Measurements from ENCODE around the gene EP400. TPM values are rescaled to one million over a fixed set of nuclear protein-coding genes. Genes with fewer than 3 reads are reported as not detected.
A peak's percentile ranks its signal among the peaks of the same experiment; 100 is the strongest.

EP400 gene
- total and polyA plus RNA-seq, 9 of the 15 experiments (the other 6 are each of a cell fraction or from before 2014, with no cell fraction given), result 4.5 to 58.0 (median 7.0) TPM

DNA sequence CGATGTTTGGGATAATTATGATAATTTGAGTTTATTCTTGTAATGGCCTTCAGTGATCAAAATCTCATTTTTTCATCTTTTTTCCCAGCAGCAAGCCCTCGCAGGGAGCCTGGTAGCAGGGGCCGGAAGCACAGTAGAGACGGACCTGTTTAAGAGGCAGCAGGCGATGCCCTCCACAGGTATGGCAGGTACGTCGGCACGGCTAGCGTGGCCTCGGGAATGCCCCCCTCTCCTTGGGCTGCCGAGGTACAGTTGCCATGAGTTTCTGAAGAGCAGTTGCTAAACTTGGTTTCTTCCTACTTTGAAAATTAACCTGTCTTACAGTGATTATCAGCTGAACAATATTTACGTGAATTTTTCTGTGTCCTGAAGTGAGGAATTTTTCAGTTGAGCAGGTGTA, 29.9 kb downstream of the EP400 start:
- H3K9me3 ChIP-seq (replicated peaks; ENCODE audit: control insufficient read depth, insufficient read depth, low read depth, low read length), result no peaks in the 10 kb centered on the region
- BruUV-seq (replicated peaks), result no TSS peak
- peak overlapping the region in 1 of 2 experiments; percentile 53; a peak in 1 of 4 replicates for H3K9ac ChIP-seq (ENCODE audit: insufficient read depth in 1 of 2, low read depth in 2 of 2, low read length in 2 of 2)
- peaks cover 0 to 11% of the 10 kb centered on the region in 2 experiments; a peak in 3 of 5 replicates for H3K4me1 ChIP-seq (replicated peaks in 1 of 2; ENCODE audit: control insufficient read depth in 2 of 2, insufficient read depth in 2 of 2, low read length in 2 of 2)
- H3K36me3 ChIP-seq (ENCODE audit: control insufficient read depth, insufficient read depth, low read length), result peaks cover 61% of the 10 kb centered on the region; the same call in 2 of the 3 replicates
- DNase-seq (ENCODE audit: extremely low read depth in 1 of 4, low spot score in 3 of 4), result no peak
- no peak for ATAC-seq
- no peak overlapping the region for H3K4me3 ChIP-seq
- H3K9me1 ChIP-seq (ENCODE audit: control insufficient read depth, insufficient read depth, low read length), result no peaks in the 10 kb centered on the region
- peaks cover 4% of the 10 kb centered on the region; the same call in 1 of the 2 replicates for H4K20me1 ChIP-seq (replicated peaks; ENCODE audit: control insufficient read depth, insufficient read depth, low read length)
- H2AFZ ChIP-seq (ENCODE audit: low read depth, low read length), result no peak overlapping the region
- no peak overlapping the region for H3K4me2 ChIP-seq (ENCODE audit: insufficient read depth, low read length)
- ChIA-PET CTCF (ENCODE audit: low intra/inter-chr PET ratio) (interaction anchor here (1.1 kb wide), 1 partner anchor 144 kb away, joined by 4 read pairs; no protein-coding TSS in a partner anchor), POLR2A (interaction anchor here (0.8 to 1.5 kb wide), 3 partner anchors 10 to 24 kb away, joined by 3 to 4 read pairs (median 4); no protein-coding TSS in a partner anchor)
- 89% methylated on average over 10 of the region's 12 CpGs for WGBS (ENCODE audit: insufficient coverage, low coverage, missing lambda C conversion rate)
- intact Hi-C loops (cut with micrococcal nuclease) (no loop called here), in situ Hi-C loops (cut with MboI) (no loop called here)
- no peak for FAIRE-seq
- no peak overlapping the region for H3K27ac ChIP-seq (ENCODE audit: extremely low read depth, low read depth, low read length)
- H3K27me3 ChIP-seq (ENCODE audit: control insufficient read depth in 2 of 2, insufficient read depth in 2 of 2, low read length in 2 of 2), result no peaks in the 10 kb centered on the region
- H3K79me2 ChIP-seq (ENCODE audit: control insufficient read depth, insufficient read depth, low read length), result peaks cover 59% of the 10 kb centered on the region
- TF ChIP-seq ZNF57 (CRISPR knock-in tag; IDR thresholded peaks at IDR 0.05) (no peak), TAL1 (IDR thresholded peaks at IDR 0.05) (no peak), HNRNPL (IDR thresholded peaks at IDR 0.05; ENCODE audit: low read depth, low read length) (no peak), DPF2 (IDR thresholded peaks at IDR 0.05) (no peak), BRF1 (IDR thresholded peaks at IDR 0.05; ENCODE audit: borderline replicate concordance, extremely low read depth, insufficient read length) (no peak), TBL1XR1 (IDR thresholded peaks at IDR 0.05; ENCODE audit: low read length in 2 of 2) (no peak), NELFE (IDR thresholded peaks at IDR 0.05; ENCODE audit: insufficient read depth, insufficient read length) (no peak)
- TF ChIP-seq, protein P1, sequence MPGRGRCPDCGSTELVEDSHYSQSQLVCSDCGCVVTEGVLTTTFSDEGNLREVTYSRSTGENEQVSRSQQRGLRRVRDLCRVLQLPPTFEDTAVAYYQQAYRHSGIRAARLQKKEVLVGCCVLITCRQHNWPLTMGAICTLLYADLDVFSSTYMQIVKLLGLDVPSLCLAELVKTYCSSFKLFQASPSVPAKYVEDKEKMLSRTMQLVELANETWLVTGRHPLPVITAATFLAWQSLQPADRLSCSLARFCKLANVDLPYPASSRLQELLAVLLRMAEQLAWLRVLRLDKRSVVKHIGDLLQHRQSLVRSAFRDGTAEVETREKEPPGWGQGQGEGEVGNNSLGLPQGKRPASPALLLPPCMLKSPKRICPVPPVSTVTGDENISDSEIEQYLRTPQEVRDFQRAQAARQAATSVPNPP (IDR thresholded peaks at IDR 0.05; ENCODE audit: borderline replicate concordance, insufficient read depth, insufficient read length), result no peak
- TF ChIP-seq, protein P2, sequence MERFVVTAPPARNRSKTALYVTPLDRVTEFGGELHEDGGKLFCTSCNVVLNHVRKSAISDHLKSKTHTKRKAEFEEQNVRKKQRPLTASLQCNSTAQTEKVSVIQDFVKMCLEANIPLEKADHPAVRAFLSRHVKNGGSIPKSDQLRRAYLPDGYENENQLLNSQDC (CRISPR knock-in tag; IDR thresholded peaks at IDR 0.05), result no peak
- TF ChIP-seq, protein P3, sequence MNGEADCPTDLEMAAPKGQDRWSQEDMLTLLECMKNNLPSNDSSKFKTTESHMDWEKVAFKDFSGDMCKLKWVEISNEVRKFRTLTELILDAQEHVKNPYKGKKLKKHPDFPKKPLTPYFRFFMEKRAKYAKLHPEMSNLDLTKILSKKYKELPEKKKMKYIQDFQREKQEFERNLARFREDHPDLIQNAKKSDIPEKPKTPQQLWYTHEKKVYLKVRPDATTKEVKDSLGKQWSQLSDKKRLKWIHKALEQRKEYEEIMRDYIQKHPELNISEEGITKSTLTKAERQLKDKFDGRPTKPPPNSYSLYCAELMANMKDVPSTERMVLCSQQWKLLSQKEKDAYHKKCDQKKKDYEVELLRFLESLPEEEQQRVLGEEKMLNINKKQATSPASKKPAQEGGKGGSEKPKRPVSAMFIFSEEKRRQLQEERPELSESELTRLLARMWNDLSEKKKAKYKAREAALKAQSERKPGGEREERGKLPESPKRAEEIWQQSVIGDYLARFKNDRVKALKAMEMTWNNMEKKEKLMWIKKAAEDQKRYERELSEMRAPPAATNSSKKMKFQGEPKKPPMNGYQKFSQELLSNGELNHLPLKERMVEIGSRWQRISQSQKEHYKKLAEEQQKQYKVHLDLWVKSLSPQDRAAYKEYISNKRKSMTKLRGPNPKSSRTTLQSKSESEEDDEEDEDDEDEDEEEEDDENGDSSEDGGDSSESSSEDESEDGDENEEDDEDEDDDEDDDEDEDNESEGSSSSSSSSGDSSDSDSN (IDR thresholded peaks at IDR 0.05; ENCODE audit: borderline replicate concordance in 1 of 2, low read depth in 2 of 2, low read length in 2 of 2), result no peak
- TF ChIP-seq, protein P4, sequence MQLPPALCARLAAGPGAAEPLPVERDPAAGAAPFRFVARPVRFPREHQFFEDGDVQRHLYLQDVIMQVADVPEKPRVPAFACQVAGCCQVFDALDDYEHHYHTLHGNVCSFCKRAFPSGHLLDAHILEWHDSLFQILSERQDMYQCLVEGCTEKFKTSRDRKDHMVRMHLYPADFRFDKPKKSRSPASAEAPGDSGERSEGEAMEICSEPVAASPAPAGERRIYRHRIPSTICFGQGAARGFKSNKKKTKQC (CRISPR knock-in tag; IDR thresholded peaks at IDR 0.05), result no peak
- TF ChIP-seq, protein P5, sequence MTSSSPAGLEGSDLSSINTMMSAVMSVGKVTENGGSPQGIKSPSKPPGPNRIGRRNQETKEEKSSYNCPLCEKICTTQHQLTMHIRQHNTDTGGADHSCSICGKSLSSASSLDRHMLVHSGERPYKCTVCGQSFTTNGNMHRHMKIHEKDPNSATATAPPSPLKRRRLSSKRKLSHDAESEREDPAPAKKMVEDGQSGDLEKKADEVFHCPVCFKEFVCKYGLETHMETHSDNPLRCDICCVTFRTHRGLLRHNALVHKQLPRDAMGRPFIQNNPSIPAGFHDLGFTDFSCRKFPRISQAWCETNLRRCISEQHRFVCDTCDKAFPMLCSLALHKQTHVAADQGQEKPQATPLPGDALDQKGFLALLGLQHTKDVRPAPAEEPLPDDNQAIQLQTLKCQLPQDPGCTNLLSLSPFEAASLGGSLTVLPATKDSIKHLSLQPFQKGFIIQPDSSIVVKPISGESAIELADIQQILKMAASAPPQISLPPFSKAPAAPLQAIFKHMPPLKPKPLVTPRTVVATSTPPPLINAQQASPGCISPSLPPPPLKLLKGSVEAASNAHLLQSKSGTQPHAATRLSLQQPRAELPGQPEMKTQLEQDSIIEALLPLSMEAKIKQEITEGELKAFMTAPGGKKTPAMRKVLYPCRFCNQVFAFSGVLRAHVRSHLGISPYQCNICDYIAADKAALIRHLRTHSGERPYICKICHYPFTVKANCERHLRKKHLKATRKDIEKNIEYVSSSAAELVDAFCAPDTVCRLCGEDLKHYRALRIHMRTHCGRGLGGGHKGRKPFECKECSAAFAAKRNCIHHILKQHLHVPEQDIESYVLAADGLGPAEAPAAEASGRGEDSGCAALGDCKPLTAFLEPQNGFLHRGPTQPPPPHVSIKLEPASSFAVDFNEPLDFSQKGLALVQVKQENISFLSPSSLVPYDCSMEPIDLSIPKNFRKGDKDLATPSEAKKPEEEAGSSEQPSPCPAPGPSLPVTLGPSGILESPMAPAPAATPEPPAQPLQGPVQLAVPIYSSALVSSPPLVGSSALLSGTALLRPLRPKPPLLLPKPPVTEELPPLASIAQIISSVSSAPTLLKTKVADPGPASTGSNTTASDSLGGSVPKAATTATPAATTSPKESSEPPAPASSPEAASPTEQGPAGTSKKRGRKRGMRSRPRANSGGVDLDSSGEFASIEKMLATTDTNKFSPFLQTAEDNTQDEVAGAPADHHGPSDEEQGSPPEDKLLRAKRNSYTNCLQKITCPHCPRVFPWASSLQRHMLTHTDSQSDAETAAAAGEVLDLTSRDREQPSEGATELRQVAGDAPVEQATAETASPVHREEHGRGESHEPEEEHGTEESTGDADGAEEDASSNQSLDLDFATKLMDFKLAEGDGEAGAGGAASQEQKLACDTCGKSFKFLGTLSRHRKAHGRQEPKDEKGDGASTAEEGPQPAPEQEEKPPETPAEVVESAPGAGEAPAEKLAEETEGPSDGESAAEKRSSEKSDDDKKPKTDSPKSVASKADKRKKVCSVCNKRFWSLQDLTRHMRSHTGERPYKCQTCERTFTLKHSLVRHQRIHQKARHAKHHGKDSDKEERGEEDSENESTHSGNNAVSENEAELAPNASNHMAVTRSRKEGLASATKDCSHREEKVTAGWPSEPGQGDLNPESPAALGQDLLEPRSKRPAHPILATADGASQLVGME (CRISPR knock-in tag; IDR thresholded peaks at IDR 0.05), result no peak
